Activated CD4-positive, alpha-beta memory T cell treated with anti-CD3 and anti-CD28 coated beads for 36 hours (primary cell): ENCODE measurements around the gene WDR5. TPM values are rescaled to one million over a fixed set of nuclear protein-coding genes. Genes with fewer than 3 reads are reported as not detected.
"Not testable (repeated sequence)": the region's sequence is repeated elsewhere in the genome, so short reads cannot be mapped to it uniquely, and the experiment has no call there.

Experiments used
- CTCF ChIA-PET: fragments of 350-600 bp; sonication (Branson Sonifier 250); formaldehyde crosslinking; loops from one replicate; lab custom pipeline; 2021; ENCODE audit warnings: antibody characterized with exemption, inconsistent platforms; lab: Charles Lee
- POLR2A ChIA-PET: fragments of 350-600 bp; sonication (Branson Sonifier 250); formaldehyde crosslinking; loops from one replicate; lab custom pipeline; 2021; ENCODE audit warnings: antibody characterized with exemption; lab: Charles Lee
- DNase-seq: peaks from one replicate; pipeline ENCODE4 v3.0.0-alpha.2; 2020
- H3K27ac Mint-ChIP-seq: one replicate; pipeline ENCODE4 v1.8.0; 2021; ENCODE audit warnings: mixed read lengths
- H3K27me3 Mint-ChIP-seq: one replicate; pipeline ENCODE4 v1.8.0; 2021; ENCODE audit warnings: mixed read lengths
- H3K36me3 Mint-ChIP-seq: one replicate; pipeline ENCODE4 v1.8.0; 2021; ENCODE audit warnings: mixed read lengths
- H3K4me1 Mint-ChIP-seq: one replicate; pipeline ENCODE4 v1.8.0; 2021; ENCODE audit warnings: low read depth, mixed read lengths
- H3K4me3 Mint-ChIP-seq: one replicate; pipeline ENCODE4 v1.8.0; 2021; ENCODE audit warnings: mild to moderate bottlenecking, mixed read lengths
- H3K9me3 Mint-ChIP-seq: one replicate; pipeline ENCODE4 v1.8.0; 2021; ENCODE audit warnings: mixed read lengths
- intact Hi-C: fragments of 100-400 bp; cut with micrococcal nuclease; formaldehyde crosslinking; loops from one replicate; pipeline ENCODE4 v1.15.1; 2023
- total RNA-seq, 2 experiments: library from RNA; stranded (reverse); gene quantifications; one replicate each; pipeline ENCODE4 v1.2.3, GENCODE V29; 2021

The WDR5 gene
- total RNA-seq: 10 to 100 TPM; 41.6 to 43.0 TPM

- CTCF ChIA-PET: interaction anchor here (0.6 to 2.0 kb wide), 3 partner anchors 27 to 70 kb away, joined by 3 to 10 read pairs (median 3); no protein-coding TSS in a partner anchor
- intact Hi-C loops: loop anchor here (1.0 kb wide), 3 partner anchors 29 to 110 kb away; partner anchors contain the start of genes BRD3, BRD3OS and RNU6ATAC
- Mint-ChIP-seq H3K9me3 (no peaks in the 10 kb centered on the region), H3K27me3 (no peaks in the 10 kb centered on the region), H3K4me1 (peaks cover 32% of the 10 kb centered on the region), H3K36me3 (peaks cover 14% of the 10 kb centered on the region), H3K27ac (peak within 1 kb of the TSS; percentile 92), H3K4me3 (peak within 1 kb of the TSS; percentile 96)
- peak; percentile 93 for DNase-seq
- POLR2A ChIA-PET: interaction anchor here (0.7 to 2.7 kb wide), 8 partner anchors 16 to 321 kb away, joined by 3 to 21 read pairs (median 4); partner anchors contain the start of gene RNU6ATAC
Observed at GRCh38 chr9:134135343-134136117, at the start of gene WDR5. TSS of gene WDR5 (plus strand) at chr9:134136082. CDS start at chr9:134139878, 3,796 bp downstream.

- H3K4me1 Mint-ChIP-seq: no peaks in the 10 kb centered on the region
- no peak for DNase-seq
- H3K36me3 Mint-ChIP-seq: no peaks in the 10 kb centered on the region
- H3K9me3 Mint-ChIP-seq: peaks cover 2% of the 10 kb centered on the region
- H3K27me3 Mint-ChIP-seq: no peaks in the 10 kb centered on the region
- intact Hi-C loops: no loop called here
- H3K4me3 Mint-ChIP-seq: no peak overlapping the region
- POLR2A ChIA-PET: interaction anchor here (0.6 kb wide), 1 partner anchor 23 kb away, joined by 3 read pairs; no protein-coding TSS in a partner anchor
- H3K27ac Mint-ChIP-seq: no peak overlapping the region
- CTCF ChIA-PET: interaction anchor here (0.6 kb wide), 1 partner anchor 98 kb away, joined by 3 read pairs; no protein-coding TSS in a partner anchor
Observed at GRCh38 chr9:134088063-134088725, 47.7 kb upstream of the WDR5 start.

- Mint-ChIP-seq H3K27ac (no peak overlapping the region), H3K4me3 (no peak overlapping the region), H3K27me3 (peaks cover 8% of the 10 kb centered on the region), H3K4me1 (no peaks in the 10 kb centered on the region), H3K9me3 (peaks cover 2% of the 10 kb centered on the region), H3K36me3 (no peaks in the 10 kb centered on the region)
- intact Hi-C loops: no loop called here
- POLR2A ChIA-PET: no interaction called here
- CTCF ChIA-PET: no interaction called here
- no peak for DNase-seq
Observed at GRCh38 chr9:134089972-134090371, 45.9 kb upstream of the WDR5 start.

- Mint-ChIP-seq H3K4me1 (no peaks in the 10 kb centered on the region), H3K27me3 (peaks cover 5% of the 10 kb centered on the region), H3K9me3 (no peaks in the 10 kb centered on the region), H3K4me3 (no peak overlapping the region), H3K27ac (no peak overlapping the region), H3K36me3 (no peaks in the 10 kb centered on the region)
- ChIA-PET POLR2A (no interaction called here), CTCF (interaction anchor here (0.6 to 1.4 kb wide), 11 partner anchors 8 to 597 kb away, joined by 3 to 5 read pairs (median 3); no protein-coding TSS in a partner anchor)
- peak; percentile 61 for DNase-seq
- intact Hi-C loops: loop anchor here (1.0 to 2.0 kb wide), 2 partner anchors 30 to 317 kb away; partner anchors contain the start of gene BRD3
Observed at GRCh38 chr9:134099123-134099761, 36.6 kb upstream of the WDR5 start.

GRCh38 chr9:134100040-134100439 lies 35.8 kb upstream of the WDR5 start:
- POLR2A ChIA-PET: interaction anchor here (0.6 kb wide), 1 partner anchor 209 kb away, joined by 3 read pairs; no protein-coding TSS in a partner anchor
- Mint-ChIP-seq H3K9me3 (no peaks in the 10 kb centered on the region), H3K4me1 (no peaks in the 10 kb centered on the region), H3K36me3 (no peaks in the 10 kb centered on the region), H3K27me3 (peaks cover 7% of the 10 kb centered on the region), H3K4me3 (no peak overlapping the region), H3K27ac (no peak overlapping the region)
- intact Hi-C loops: no loop called here
- DNase-seq: no peak
- CTCF ChIA-PET: interaction anchor here (0.8 to 1.3 kb wide), 4 partner anchors 35 to 318 kb away, joined by 3 to 5 read pairs (median 4); no protein-coding TSS in a partner anchor

- DNase-seq, H3K27me3 Mint-ChIP-seq, H3K27ac Mint-ChIP-seq, H3K4me1 Mint-ChIP-seq, intact Hi-C loops, POLR2A ChIA-PET, CTCF ChIA-PET, H3K36me3 Mint-ChIP-seq, H3K4me3 Mint-ChIP-seq, H3K9me3 Mint-ChIP-seq: not testable (repeated sequence)
Observed at GRCh38 chr9:134101133-134101532, 34.7 kb upstream of the WDR5 start.

GRCh38 chr9:134101623-134102149 lies 34.2 kb upstream of the WDR5 start:
- H3K27me3 Mint-ChIP-seq: peaks cover 8% of the 10 kb centered on the region
- no peak overlapping the region for H3K4me3 Mint-ChIP-seq
- no peak for DNase-seq
- no peaks in the 10 kb centered on the region for H3K9me3 Mint-ChIP-seq
- CTCF ChIA-PET: no interaction called here
- POLR2A ChIA-PET: no interaction called here
- intact Hi-C loops: no loop called here
- no peaks in the 10 kb centered on the region for H3K36me3 Mint-ChIP-seq
- H3K4me1 Mint-ChIP-seq: no peaks in the 10 kb centered on the region
- no peak overlapping the region for H3K27ac Mint-ChIP-seq

GRCh38 chr9:134103391-134103998 lies 32.4 kb upstream of the WDR5 start:
- Mint-ChIP-seq H3K4me3 (no peak overlapping the region), H3K36me3 (no peaks in the 10 kb centered on the region), H3K9me3 (no peaks in the 10 kb centered on the region), H3K4me1 (no peaks in the 10 kb centered on the region), H3K27ac (no peak overlapping the region), H3K27me3 (peaks cover 8% of the 10 kb centered on the region)
- ChIA-PET CTCF (no interaction called here), POLR2A (no interaction called here)
- DNase-seq: no peak
- intact Hi-C loops: no loop called here

GRCh38 chr9:134111064-134111463 lies 24.8 kb upstream of the WDR5 start:
- no peak for DNase-seq
- H3K27me3 Mint-ChIP-seq: no peaks in the 10 kb centered on the region
- CTCF ChIA-PET: no interaction called here
- H3K27ac Mint-ChIP-seq: no peak overlapping the region
- intact Hi-C loops: no loop called here
- no peaks in the 10 kb centered on the region for H3K4me1 Mint-ChIP-seq
- POLR2A ChIA-PET: interaction anchor here (0.8 kb wide), 1 partner anchor 23 kb away, joined by 3 read pairs; no protein-coding TSS in a partner anchor
- no peaks in the 10 kb centered on the region for H3K9me3 Mint-ChIP-seq
- H3K4me3 Mint-ChIP-seq: no peak overlapping the region
- H3K36me3 Mint-ChIP-seq: no peaks in the 10 kb centered on the region

GRCh38 chr9:134112561-134112960 lies 23.3 kb upstream of the WDR5 start:
- CTCF ChIA-PET: no interaction called here
- POLR2A ChIA-PET: interaction anchor here (1.0 kb wide), 1 partner anchor 23 kb away, joined by 3 read pairs; the partner anchor contains the start of gene WDR5
- no peak overlapping the region for H3K4me3 Mint-ChIP-seq

GRCh38 chr9:134118972-134119371 lies 16.9 kb upstream of the WDR5 start:
- POLR2A ChIA-PET, CTCF ChIA-PET, DNase-seq, H3K27me3 Mint-ChIP-seq, H3K27ac Mint-ChIP-seq, H3K4me3 Mint-ChIP-seq, intact Hi-C loops, H3K9me3 Mint-ChIP-seq, H3K36me3 Mint-ChIP-seq, H3K4me1 Mint-ChIP-seq: not testable (repeated sequence)

More at GRCh38 chr9:134112561-134112960, 23.3 kb upstream of the WDR5 start:
- intact Hi-C loops: no loop called here
- Mint-ChIP-seq H3K27ac (no peak overlapping the region), H3K27me3 (no peaks in the 10 kb centered on the region), H3K4me1 (no peaks in the 10 kb centered on the region), H3K36me3 (no peaks in the 10 kb centered on the region), H3K9me3 (no peaks in the 10 kb centered on the region)
- no peak for DNase-seq
